ENCODE measurements around the gene RSAD2.

GRCh38 chr2:6917071-6917760 is 39.6 kb downstream of the RSAD2 start, which contains the start of gene RNF144A:
- TF ChIP-seq CTCF (conservative IDR thresholded peaks at IDR 0.05 in 1 of 2, IDR thresholded peaks at IDR 0.05 in 1 of 2; ENCODE audit: low read depth in 1 of 2, low read length in 2 of 2) = peak in 1 of 2 donors; percentile 31
- no peak for TF ChIP-seq EZH2 (IDR thresholded peaks at IDR 0.05; ENCODE audit: low read length, missing control alignments)
